Inflammatory macrophage treated with lipopolysaccharide for 1 hour (primary cell): ENCODE measurements around the gene PIEZO1.
"Not testable (repeated sequence)": the region's sequence is repeated elsewhere in the genome, so short reads cannot be mapped to it uniquely, and the experiment has no call there.

Experiments
- DNase-seq, 2 donors: peaks; one replicate each; pipeline ENCODE4 v3.0.0-alpha.2; 2020 to 2022

Gene PIEZO1

DNA sequence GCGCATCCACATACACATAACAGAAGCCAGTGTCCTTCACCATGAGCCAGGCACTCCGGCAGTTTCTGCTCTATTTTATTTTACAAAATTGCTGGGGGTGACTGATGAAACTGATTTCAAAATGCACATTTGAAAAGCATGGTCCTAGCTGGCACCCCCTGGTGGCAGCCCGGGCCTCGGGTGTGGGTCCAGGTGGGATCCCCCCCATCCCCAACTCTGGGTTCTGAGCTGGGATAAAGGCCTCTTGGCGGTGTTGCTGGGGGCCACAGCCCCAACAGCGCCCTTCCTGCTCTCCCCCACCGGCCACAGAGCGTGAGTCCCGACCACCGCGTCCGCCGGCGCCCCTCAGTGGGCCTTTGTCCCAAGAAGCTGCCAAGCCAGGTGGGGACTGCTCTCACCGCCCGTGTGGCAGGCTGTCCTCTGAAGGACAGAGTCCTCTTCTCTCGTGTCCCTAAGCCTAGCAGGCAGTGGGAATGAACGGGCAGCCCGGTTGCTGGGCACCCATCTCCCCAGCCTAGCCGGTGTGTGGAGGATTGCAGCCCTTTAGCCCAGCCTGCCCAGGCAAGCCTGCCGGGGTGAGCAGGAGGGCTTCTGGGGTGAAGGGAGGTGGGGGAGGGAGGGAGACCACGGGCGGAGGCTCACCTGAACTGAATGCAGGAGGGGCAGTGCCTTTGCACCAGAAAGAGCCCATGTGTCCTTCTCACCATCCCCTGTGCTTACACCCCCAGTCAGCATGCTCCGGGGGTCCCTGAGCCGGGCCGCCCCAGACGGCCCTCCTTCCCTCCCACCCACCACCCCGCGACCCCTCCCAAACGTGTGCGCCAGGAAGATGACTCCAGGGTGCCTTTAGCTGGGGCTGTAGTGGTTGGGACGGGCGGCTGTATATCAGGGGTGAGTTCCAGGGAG lies 99.6 kb downstream of the PIEZO1 start:
- peak; percentile 71 to 88 for DNase-seq

DNA sequence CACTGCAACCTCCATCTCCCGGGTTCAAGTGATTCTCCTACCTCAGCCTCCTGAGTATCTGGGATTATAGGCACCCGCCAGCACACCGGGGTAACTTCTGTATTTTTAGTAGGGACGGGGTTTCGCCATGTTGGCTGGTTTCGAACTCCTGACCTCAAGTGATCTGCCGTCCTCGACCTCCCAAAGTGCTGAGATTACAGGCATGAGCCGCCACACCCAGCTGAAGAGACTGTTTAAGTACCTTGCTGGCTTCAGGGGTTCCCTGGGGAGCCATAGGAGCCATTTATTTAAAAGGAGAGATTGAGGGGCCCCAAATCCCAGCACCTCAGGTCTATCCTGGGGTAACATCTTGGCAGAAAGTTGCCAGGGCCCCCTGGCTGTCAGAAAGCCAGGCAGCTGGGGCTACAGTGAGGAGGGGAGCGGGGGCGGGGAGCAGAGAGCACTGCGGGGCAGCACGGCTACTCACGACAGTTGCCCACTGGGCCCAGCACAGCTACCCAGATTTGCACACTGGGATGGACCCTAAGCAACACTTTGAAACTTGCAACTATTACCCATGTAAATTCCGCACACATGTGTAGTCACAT lies 100.4 kb downstream of the PIEZO1 start:
- DNase-seq, result no peak

DNA sequence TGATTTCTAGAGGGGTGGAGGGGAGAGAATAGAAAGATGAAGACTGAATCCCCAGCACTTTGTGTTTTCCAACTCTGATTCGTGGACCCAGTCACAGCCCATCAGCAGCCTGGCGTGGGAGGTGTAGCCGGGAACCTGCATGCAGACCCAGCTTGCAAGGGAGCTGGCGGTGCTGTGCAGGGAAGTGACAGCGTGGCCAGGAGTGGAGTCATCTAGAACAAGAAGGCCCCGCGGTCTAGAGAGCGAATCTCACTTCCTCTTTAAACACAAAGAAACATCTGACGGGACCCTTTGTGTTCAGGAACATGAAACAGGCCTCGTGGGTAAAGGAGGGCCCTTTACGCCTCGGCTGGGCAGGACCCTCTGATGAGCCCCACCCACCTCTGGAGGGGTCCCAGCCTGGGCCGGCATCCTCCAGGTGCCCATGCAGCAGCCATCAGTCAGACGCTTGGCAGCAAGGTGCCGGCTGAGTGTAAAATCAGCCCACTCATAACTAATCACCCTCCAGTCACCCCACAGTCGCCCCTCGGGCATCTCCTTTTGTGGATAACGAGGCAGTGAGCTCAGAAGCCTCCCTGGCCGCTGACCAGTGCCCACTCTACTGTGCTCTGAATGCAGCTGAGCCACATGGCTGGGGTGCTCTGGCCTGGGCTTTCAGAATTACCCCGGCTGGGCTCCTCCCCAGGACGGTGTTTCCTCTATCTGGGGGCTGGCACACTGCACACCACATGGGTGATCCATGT lies 103.1 kb downstream of the PIEZO1 start:
- peak; percentile 83 to 87 for DNase-seq

DNA sequence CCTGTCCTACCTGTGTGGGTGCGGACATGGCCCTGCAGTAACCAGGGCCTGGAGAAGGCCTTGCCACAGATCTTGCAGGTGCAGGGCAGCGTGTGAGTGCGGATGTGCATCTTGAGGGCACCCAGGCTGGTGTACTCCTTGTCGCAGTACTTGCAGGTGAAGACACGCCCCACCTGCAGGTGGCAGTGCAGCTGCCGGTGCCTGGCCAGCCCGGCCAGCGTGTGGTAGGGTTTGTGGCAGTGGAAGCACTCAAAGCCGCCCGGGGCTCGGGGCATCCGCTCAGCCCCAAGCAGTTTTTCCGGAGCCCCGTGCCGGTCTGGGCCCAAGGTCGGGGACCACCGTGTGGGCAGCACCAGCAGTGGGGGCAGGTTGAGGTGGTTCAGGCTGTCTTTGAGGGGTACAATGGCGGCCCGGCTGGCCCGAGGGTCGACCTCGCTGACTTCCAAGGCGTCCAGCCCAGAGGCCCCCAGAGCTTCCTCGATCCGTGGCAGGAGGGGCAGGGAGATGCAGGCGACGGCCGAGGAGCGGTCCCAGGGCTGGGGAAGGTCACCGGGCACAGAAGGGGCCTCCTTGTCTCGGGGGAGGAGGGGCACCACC lies 103.8 kb downstream of the PIEZO1 start:
- DNase-seq, result no peak

DNA sequence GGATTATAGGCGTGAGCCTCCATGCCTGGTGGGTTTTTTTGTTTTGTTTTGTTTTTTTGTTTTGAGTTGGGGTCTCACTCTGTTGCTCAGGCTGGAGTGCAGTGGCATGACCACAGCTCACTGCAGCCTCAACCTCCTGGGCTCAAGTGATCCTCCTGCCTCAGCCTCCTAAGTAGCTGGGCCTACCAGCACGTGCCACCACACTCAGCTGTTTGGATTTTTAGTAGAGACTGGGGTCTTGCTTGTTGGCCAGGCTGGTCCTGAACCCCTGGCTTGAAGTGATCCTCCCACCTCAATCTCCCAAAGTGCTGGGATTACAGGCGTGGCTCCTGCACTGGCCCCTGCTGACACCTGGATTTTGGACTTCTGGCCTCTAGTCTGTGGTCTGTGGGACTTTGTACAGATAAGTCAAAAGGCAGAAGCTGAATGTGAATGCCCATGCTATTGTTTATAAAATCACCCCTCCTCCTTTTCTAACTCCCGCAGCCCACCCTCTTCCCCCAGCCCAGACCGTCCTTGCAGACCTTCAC lies 104.4 kb downstream of the PIEZO1 start:
- no peak for DNase-seq

DNA sequence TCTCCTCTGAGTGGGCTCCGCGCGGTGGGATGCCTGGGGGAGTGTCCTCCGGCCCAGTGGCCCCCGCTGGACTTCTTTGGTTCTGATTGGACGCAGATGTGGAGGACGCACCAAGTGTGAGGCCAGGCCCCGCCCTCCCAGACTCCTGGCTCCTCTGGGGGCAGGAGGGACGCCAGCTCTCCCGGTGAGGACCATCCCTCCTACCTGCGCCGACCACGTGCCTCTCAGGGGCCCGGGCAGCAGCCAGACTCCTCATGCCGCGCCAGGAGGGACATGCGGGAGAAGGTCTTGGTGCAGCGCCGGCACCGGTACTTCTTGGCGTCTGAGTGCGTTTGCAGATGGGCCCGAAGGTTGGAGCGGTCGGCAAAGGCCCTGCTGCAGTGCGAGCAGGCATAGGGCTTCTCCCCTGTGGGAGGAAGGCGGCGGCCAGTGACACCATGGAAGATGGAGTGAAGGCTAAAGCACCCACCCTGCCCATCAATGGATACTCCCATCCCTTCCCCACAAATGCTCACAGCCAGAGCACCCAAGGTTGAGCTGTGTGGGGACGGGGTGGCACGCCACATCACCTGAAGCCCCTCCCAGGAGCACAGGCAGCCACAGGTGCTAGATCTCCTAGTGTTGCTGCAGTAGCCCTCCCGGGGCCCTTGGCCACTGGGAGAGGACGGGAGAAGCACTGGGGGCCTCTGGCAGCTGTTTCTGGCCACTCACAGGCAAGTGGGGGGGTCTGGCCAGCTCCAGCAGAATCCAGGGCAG lies 106.6 kb downstream of the PIEZO1 start:
- DNase-seq, result no peak

DNA sequence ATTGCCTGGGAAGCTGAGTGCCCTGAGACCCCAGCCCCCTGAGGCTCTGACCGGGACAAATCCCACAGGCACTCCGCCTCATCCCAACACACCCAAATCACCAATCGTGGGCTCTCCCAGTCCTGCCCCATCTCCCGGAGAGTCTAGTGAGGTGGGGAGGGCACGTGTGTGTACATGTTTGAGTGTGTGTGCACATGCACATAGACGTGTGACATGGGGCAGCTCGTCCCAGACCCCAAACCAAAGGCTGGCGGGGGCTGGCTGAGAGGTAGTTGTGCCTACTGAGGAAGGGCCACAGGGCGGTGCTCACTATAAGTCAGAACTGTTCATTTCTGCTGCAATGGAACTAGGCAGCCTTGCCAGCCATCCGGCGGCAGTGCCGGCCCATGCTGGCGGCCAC lies 107.3 kb downstream of the PIEZO1 start:
- no peak for DNase-seq

DNA sequence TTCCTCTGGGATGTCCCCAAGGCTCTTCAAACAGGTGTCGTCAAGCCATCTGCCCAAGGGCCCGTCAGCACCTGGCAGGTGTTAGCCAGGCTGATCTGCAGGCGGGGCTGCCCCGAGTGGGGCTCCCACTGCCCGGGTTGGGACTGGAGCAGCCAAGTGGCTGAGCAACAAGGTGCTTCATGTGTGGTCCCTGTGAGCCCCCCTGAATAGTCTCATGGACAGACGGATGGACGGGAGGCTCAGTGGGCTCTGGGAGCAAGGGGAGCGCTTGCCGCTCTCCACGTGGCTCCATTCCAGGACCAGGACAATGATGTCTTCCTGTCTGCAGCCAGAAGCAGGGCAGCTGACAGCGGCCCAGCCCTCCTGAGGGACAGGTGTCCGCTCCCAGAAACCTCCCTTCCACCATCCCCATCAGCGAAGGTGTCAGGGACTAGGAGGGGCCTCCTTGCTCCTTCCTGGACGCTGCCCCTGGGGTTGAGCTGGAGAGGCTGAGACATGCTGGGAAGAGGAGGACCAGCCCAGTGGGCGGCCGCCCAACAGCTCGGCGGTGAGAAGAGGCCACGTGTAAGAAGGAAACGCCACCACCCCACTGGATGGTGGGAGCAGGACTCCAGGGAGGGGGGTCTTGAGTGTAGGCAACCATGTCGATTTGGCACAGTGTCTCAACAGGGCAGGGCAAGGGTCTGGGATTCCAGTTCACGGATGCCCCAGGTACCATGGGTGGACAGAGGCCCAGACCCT lies 108.3 kb downstream of the PIEZO1 start:
- no peak for DNase-seq

DNA sequence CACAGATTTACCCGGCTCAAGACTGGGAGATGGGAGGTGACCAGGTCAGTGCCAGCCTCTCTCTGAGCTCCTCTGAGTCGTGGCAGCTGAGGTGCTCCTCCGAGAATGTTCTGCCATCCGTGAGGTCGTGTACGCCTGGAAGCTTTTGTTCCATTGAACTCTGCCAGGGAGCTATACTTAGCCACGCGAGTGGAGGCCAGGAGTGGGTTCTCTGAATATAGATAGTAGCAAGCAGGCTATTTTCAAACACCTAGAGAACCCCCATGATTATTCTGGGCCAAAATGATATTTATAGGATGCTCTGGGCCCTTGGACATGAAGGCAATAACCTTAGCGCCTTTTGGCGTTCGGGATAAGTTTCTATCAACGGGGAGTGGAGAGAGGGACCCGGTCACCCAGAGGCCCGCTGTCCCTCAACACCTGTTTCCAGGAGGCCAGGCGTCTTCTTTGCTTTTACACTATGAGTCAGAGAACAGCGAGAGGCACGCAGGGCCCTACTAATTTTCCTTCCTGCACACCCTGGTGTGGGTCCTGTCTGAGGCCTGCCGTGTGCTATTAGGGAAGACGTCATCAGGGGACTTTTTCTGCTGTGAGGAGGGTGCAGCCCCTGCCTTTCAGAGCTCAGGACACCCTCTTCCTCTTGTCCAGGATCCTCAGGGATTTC lies 111.2 kb downstream of the PIEZO1 start:
- DNase-seq, result no peak

DNA sequence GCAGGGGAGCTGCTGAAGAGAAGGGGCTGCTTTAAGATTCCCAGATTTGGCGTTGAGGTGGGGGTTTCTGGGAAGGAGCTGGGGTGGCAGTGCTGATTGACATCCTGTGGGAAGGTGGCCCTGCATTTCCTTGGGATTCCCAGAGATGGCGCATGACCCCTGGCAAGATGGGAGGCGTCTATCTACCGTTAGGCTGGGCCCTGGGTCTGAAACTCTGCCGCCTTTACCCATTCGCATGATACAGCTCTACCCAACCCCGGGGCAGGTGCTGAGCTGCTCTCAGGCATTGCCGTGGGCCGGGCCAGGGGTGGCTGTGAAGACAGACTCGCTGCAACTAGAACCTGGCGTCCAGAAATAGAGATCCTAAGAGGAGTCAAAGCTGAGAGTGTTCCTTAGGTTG lies 112.2 kb downstream of the PIEZO1 start:
- no peak for DNase-seq

DNA sequence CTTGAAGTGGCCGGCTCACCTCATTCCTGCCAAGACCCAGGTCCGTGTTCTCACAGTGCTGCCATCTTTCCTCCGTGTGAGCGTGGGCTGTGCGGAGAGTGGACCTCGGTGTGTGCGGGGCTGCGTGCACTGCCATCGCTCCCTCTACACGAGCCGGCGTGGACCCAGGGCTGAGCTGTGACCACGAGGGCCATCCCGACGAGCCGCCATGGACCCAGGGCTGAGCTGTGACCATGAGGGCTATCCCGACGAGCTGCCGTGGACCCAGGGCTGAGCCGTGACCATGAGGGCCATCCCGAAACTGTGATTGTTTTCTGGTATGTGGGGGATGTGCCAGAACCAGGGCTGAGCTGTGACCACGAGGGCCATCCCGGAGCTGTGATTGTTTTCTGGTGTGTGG lies 113.2 kb downstream of the PIEZO1 start:
- no peak for DNase-seq

DNA sequence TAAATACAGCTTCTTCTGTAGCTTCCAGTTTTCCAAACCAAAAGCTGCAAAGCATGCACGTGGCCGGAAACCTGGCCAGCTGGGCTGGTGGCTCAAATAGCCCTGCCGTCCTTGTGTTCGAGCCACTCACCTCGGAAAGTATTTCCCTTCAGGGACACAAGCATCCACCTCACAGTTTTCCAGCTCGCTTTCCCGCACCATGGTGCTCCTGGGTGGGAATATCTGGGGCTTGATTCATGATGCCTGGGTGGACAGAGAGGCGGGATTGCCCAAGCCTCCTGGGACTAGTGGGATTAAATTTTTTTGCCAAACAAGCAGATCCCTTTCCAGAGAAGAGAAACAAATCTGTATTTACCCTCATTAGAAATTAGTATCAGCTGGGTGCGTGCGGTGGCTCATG lies 115.0 kb downstream of the PIEZO1 start:
- no peak for DNase-seq

DNA sequence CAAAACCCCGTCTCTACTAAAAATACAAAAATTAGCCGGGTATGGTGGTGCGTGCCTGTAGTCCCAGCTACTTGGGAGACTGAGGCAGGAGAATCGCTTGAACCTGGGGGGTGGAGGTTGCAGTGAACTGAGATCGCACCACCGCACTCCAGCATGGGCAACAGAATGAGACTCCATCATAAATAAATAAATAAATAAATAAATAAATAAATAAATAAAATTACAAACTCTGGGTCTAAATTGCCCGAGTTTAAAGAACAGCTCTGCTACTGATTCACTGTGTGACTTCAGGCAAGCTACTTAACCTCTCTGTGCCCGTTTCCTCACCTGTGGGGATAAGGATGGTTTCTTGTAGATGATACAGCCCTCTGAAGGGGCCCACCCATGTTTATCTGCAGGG lies 115.5 kb downstream of the PIEZO1 start:
- not testable (repeated sequence) for DNase-seq

DNA sequence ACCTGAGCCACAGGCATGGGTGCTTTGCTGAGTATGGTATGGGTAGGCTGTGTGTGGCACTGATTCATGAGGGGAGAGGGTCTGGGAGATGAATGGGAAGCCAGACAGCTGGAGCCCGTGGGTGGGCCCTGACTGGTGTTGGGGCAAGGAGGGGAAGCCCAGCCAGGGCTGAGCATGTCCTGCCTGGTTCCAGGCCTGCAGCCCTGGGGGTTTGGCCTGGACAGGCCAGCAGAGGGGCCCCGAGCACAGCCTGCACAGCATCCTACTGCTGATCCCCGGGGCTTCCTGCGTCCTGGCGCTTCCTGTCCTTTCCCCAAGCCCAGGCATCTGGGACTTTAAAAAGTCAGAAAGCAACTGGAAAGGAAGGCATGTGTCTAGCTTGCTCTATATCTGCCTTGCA lies 117.6 kb downstream of the PIEZO1 start:
- peak in 1 of 2 donors; percentile 40 for DNase-seq

DNA sequence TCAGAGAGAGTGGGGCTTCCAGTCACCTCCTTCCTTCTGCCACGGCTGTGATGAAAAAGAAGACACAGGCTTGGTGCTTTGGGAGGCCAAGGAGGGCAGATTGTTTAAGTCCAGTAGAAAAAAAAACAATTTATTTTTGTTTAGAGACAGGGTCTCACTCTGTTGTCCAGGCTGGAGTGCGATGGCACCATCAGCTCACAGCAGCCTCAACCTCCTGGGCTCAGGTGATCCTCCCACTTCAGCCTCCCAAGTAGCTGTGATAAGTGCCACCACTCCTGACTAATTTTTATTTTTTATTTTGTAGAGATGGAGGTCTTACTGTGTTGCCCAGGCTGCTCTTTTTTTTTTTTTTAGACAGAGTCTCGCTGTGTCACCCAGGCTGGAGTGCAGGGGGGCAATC lies 119.5 kb downstream of the PIEZO1 start:
- DNase-seq, result no peak
